Measurements from ENCODE around the gene INPP5E.

INPP5E gene

GRCh38 chr9:136387217-136387616, 52.4 kb downstream of the INPP5E start:
- DNase-seq (ENCODE audit: low read depth in 1 of 2, low spot score in 1 of 2) = no peak

DNA sequence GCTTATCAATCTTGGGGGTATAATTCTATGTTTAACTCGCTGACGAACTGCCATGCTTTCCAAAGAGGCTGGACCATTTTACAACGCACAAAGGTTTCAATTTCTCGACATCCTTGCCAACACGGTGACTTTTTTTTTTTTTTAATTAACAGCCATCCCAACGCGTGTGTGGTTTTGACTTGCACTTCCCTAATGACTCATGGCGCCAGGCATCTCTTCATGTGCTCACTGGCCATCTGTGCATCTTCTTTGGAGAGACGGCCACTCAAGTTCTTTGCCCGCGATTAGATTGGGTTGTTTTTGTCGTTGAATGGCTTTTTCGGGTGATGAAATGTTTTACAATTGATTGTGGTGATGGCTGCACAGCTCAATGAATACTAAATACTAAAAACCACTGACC, 53.6 kb downstream of the INPP5E start:
- no peak for DNase-seq (ENCODE audit: low read depth in 1 of 2, low spot score in 1 of 2)

- no peak for DNase-seq (ENCODE audit: low read depth in 1 of 2, low spot score in 1 of 2)
These were observed 54.6 kb downstream of the INPP5E start for GRCh38 chr9:136385015-136385414.

GRCh38 chr9:136383436-136383835, 56.2 kb downstream of the INPP5E start:
- no peak for DNase-seq (ENCODE audit: low read depth in 1 of 2, low spot score in 1 of 2)

DNA sequence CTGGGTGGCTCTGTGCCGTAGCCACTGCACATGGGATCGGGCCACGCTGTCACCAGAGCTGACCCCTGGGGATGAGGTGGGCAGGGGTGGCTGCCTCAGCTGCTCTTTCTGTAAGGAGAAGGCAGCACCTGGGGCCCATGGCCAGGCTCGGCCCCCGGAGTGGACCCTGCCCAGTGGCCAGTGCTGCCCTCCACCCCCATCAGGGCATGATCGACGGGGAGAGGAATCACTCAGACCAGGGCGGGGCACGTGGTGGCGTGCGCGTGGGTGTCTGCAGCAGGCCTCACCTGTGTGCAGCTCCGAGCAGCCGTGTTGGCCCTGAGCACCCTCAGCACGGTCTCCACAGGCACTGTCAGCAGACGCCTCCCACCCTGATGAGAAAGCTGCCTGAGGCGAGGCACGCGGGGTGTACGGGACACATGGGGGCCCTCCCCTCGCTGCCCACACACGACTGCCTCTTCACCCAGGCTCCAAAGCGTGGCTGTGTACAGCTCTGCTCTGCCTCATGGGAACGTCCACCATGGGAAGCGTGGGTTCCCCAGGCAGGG, 57.6 kb downstream of the INPP5E start:
- DNase-seq (ENCODE audit: low read depth in 1 of 2, low spot score in 1 of 2) = no peak

DNA sequence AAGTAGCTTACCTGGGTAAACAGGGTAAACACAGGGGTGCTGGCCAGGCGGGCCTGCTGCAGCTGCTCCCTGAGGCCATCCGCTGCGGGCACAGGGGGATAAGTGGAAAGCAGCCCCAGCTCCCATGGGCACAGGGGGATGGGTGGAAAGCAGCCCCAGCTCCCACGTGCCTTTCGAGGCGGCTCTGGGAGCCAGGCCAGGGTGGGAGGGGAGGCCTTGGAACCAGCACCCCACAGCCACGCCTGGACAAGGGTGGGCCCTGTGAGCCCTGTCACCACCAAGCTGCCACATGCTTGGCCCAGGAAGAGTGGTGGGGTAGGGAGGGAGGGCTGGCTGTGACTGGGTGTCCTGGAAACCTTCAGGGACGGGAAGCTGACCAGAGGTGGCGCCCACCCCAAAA, 58.3 kb downstream of the INPP5E start:
- no peak for DNase-seq (ENCODE audit: low read depth in 1 of 2, low spot score in 1 of 2)

DNA sequence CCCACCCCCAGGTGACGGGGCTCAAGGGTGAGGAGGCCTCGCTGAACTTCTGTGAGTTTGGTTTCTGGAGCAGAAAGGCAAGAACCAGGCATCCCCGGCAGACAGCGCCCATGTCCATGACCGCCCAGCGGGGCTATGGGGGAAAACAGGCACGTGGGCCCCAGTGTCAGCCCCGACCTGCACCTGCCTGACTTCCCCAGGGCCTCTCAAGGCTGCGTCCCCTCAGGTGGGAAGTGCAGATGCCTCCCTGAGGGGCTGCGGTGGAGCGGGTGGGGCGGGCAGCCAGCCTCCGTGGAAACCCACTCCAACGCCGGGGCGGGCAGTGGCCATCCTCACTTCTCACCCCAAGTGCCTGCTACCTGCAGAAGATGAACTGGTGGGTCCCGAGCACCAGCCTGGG, 59.3 kb downstream of the INPP5E start:
- DNase-seq (ENCODE audit: low read depth in 1 of 2, low spot score in 1 of 2) = no peak

GRCh38 chr9:136379891-136380290, 59.8 kb downstream of the INPP5E start:
- DNase-seq (ENCODE audit: low read depth in 1 of 2, low spot score in 1 of 2) = no peak

DNA sequence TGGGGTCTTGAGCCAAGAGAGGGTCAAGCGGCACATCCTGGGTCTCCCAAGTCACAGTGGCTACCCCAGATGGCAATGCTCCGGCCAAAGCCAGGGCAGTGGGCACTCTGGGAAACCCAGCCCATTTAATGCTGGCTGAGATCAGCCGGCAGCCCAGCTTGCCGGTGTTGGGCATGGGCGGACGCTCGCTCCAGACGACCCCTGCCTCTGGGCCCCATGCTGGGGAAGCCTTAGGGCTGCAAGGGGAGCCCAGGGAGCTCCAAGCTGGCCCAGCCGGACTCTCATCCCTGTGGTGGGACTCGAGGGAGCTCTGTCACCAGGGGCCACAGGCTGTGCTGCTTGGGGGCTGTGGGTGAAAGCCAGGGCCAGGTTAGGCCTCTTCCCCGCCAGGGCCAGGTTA, 60.2 kb downstream of the INPP5E start:
- DNase-seq (ENCODE audit: low read depth in 1 of 2, low spot score in 1 of 2) = no peak

- no peak for DNase-seq (ENCODE audit: low read depth in 1 of 2, low spot score in 1 of 2)
These were observed 60.7 kb downstream of the INPP5E start for GRCh38 chr9:136379003-136379287.

All from stimulated activated CD4-positive, alpha-beta T cell treated with anti-CD3 and anti-CD28 coated beads, Interleukin-15, amount 100 ng/mL, for 1 hour (primary cell).